H9 (cell line): ENCODE measurements around the gene KCNJ1. TPM values are rescaled to one million over a fixed set of nuclear protein-coding genes. Genes with fewer than 3 reads are reported as not detected.

Experiments used
- DNase-seq: peaks from one replicate; pipeline ENCODE4 v3.0.0-alpha.2; 2017
- H2AFZ ChIP-seq: one replicate; pipeline ENCODE4 v1.6.1; 2013; ENCODE audit warnings: mild to moderate bottlenecking, low read length, control low read depth, moderate library complexity
- H2AK5ac ChIP-seq: 2 replicates; pipeline ENCODE4 v1.6.1; 2013; ENCODE audit warnings: low read length, control low read depth, mixed read lengths; ENCODE audit not compliant: insufficient read length
- H2BK120ac ChIP-seq: one replicate; pipeline ENCODE4 v1.6.1; 2013; ENCODE audit warnings: low read depth, mild to moderate bottlenecking, low read length, control low read depth, inconsistent platforms; ENCODE audit not compliant: poor library complexity, severe bottlenecking
- H2BK12ac ChIP-seq: 2 replicates; pipeline ENCODE4 v1.6.1; 2013; ENCODE audit warnings: low read length, control low read depth, mixed read lengths, low read depth; ENCODE audit not compliant: insufficient read length
- H2BK15ac ChIP-seq: 2 replicates; pipeline ENCODE4 v1.6.1; 2013; ENCODE audit warnings: low read depth, low read length, control low read depth
- H2BK20ac ChIP-seq: one replicate; pipeline ENCODE4 v1.6.1; 2013; ENCODE audit warnings: low read depth, mild to moderate bottlenecking, low read length, control low read depth, inconsistent platforms; ENCODE audit not compliant: poor library complexity, severe bottlenecking
- H2BK5ac ChIP-seq: 2 replicates; pipeline ENCODE4 v1.6.1; 2013; ENCODE audit warnings: low read length, control low read depth, mixed read lengths; ENCODE audit not compliant: insufficient read length
- H3K14ac ChIP-seq: 2 replicates; pipeline ENCODE4 v1.6.1; 2013; ENCODE audit warnings: low read length, control low read depth; ENCODE audit not compliant: insufficient read depth
- H3K18ac ChIP-seq: 2 replicates; pipeline ENCODE4 v1.6.1; 2013; ENCODE audit warnings: low read depth, mild to moderate bottlenecking, mixed read lengths, low read length, control low read depth; ENCODE audit not compliant: insufficient read length
- H3K23ac ChIP-seq: 2 replicates; pipeline ENCODE4 v1.6.1; 2013; ENCODE audit warnings: low read length, control low read depth, mixed read lengths, low read depth; ENCODE audit not compliant: insufficient read length
- H3K23me2 ChIP-seq: 2 replicates; pipeline ENCODE4 v1.6.1; 2013; ENCODE audit warnings: low read depth, mild to moderate bottlenecking, mixed read lengths, low read length, control low read depth; ENCODE audit not compliant: insufficient read length, poor library complexity, severe bottlenecking
- H3K27ac ChIP-seq: 2 replicates; pipeline ENCODE4 v1.5.1; 2013; ENCODE audit warnings: low read length, control low read depth, mixed read lengths, low read depth; ENCODE audit not compliant: insufficient read length
- H3K27me3 ChIP-seq: 2 replicates; pipeline ENCODE4 v1.6.1; 2013; ENCODE audit warnings: low read length, control low read depth, inconsistent platforms; ENCODE audit not compliant: insufficient read depth
- H3K4ac ChIP-seq: 2 replicates; pipeline ENCODE4 v1.6.1; 2013; ENCODE audit warnings: low read depth, mild to moderate bottlenecking, control low read depth, inconsistent platforms, low read length, moderate library complexity
- H3K4me1 ChIP-seq: 2 replicates; pipeline ENCODE4 v1.6.1; 2013; ENCODE audit warnings: low read length, control low read depth, inconsistent platforms; ENCODE audit not compliant: insufficient read depth
- H3K4me2 ChIP-seq: 2 replicates; pipeline ENCODE4 v1.6.1; 2013; ENCODE audit warnings: low read length, control low read depth, mixed read lengths; ENCODE audit not compliant: insufficient read length, insufficient read depth
- H3K56ac ChIP-seq: 2 replicates; pipeline ENCODE4 v1.6.1; 2013; ENCODE audit warnings: low read depth, mild to moderate bottlenecking, mixed read lengths, low read length, control low read depth; ENCODE audit not compliant: insufficient read length
- H3K79me1 ChIP-seq: 2 replicates; pipeline ENCODE4 v1.6.1; 2013; ENCODE audit warnings: low read depth, mild to moderate bottlenecking, moderate library complexity, low read length, control low read depth, inconsistent platforms; ENCODE audit not compliant: insufficient read depth, poor library complexity, severe bottlenecking
- H3K79me2 ChIP-seq: 2 replicates; pipeline ENCODE4 v1.6.1; 2013; ENCODE audit warnings: low read length, control low read depth, inconsistent platforms; ENCODE audit not compliant: insufficient read depth
- H3K9ac ChIP-seq: 2 replicates; pipeline ENCODE4 v1.6.1; 2013; ENCODE audit warnings: low read length, control low read depth, mixed read lengths; ENCODE audit not compliant: insufficient read length; ENCODE audit errors: extremely low read depth
- H3K9me3 ChIP-seq: one replicate; pipeline ENCODE4 v1.6.1; 2013; ENCODE audit warnings: low read depth, low read length, inconsistent platforms; ENCODE audit not compliant: control insufficient read depth
- H3T11ph ChIP-seq: one replicate; pipeline ENCODE4 v1.6.1; 2013; ENCODE audit warnings: mild to moderate bottlenecking, low read length, control low read depth, inconsistent platforms
- H4K20me1 ChIP-seq: one replicate; pipeline ENCODE4 v1.6.1; 2013; ENCODE audit not compliant: control insufficient read depth, insufficient read length, insufficient read depth
- H4K5ac ChIP-seq: 2 replicates; pipeline ENCODE4 v1.6.1; 2013; ENCODE audit warnings: low read depth, mild to moderate bottlenecking, mixed read lengths, low read length, control low read depth; ENCODE audit not compliant: insufficient read length
- H4K8ac ChIP-seq: replicated peaks from 2 replicates; pipeline ENCODE4 v1.6.1; 2013; ENCODE audit warnings: low read length, control low read depth, mixed read lengths, low read depth; ENCODE audit not compliant: insufficient read length
- H4K91ac ChIP-seq: 2 replicates; pipeline ENCODE4 v1.6.1; 2013; ENCODE audit warnings: low read depth, mild to moderate bottlenecking, moderate library complexity, mixed read lengths, low read length, control low read depth; ENCODE audit not compliant: insufficient read length
- H3K27ac Mint-ChIP-seq, 3 experiments: 2 replicates in 2 of 3; 3 replicates in 1 of 3; pipeline ENCODE4 v1.8.0; 2020 to 2021; ENCODE audit warnings: mixed read lengths in 3 of 3, mild to moderate bottlenecking in 1 of 3, moderate library complexity in 1 of 3
- H3K27me3 Mint-ChIP-seq: 2 replicates; pipeline ENCODE4 v1.8.0; 2021; ENCODE audit warnings: low read depth, mild to moderate bottlenecking, moderate library complexity, mixed read lengths
- H3K36me3 Mint-ChIP-seq, 3 experiments: 2 replicates in 2 of 3; 3 replicates in 1 of 3; pipeline ENCODE4 v1.8.0; 2020 to 2021; ENCODE audit warnings: low read depth in 3 of 3, mixed read lengths in 3 of 3; ENCODE audit not compliant: insufficient read depth in 1 of 3
- H3K4me1 Mint-ChIP-seq, 2 experiments: 2 replicates each; pipeline ENCODE4 v1.8.0; 2020; ENCODE audit warnings: mixed read lengths in 2 of 2
- H3K4me3 Mint-ChIP-seq, 2 experiments: 2 replicates in 1 of 2; 3 replicates in 1 of 2; pipeline ENCODE4 v1.8.0; 2020 to 2021; ENCODE audit warnings: mild to moderate bottlenecking in 2 of 2, mixed read lengths in 2 of 2, moderate library complexity in 1 of 2
- H3K9me3 Mint-ChIP-seq, 2 experiments: 2 replicates in 1 of 2; 3 replicates in 1 of 2; pipeline ENCODE4 v1.8.0; 2020; ENCODE audit warnings: mild to moderate bottlenecking in 2 of 2, mixed read lengths in 2 of 2, moderate library complexity in 1 of 2
- CTCF ChIP-seq: fragments of 200-600 bp; sonication (generic); conservative IDR thresholded peaks from 3 replicates; pipeline ENCODE4 v1.8.0; 2021; ENCODE audit warnings: antibody characterized with exemption, mild to moderate bottlenecking
- whole genome bisulfite sequencing: extraction: QIAGEN DNeasy Blood & Tissue Kit; methylation state at CpG from one replicate; pipeline ENCODE4 v1.1.7; 2013; ENCODE audit warnings: missing lambda C conversion rate, low lambda C conversion rate, mixed read lengths; ENCODE audit not compliant: insufficient read length; ENCODE audit errors: extremely low coverage; 5-methylcytosine and 5-hydroxymethylcytosine counted together
- total RNA-seq: library from RNA; stranded (reverse); gene quantifications from 2 replicates; pipeline ENCODE4 v1.2.1, GENCODE V29; 2021

Gene KCNJ1
- total RNA-seq, 1 experiment from 2014 or later: not detected

- no peaks in the 10 kb centered on the region for H3K9me3 ChIP-seq
- WGBS: no CpG with 5 or more reads among the region's 9 CpGs
- no peak overlapping the region for H3K56ac ChIP-seq
Observed at GRCh38 chr11:128862406-128862805, 4.7 kb downstream of the KCNJ1 start.

More at GRCh38 chr11:128862406-128862805, 4.7 kb downstream of the KCNJ1 start:
- Histone ChIP-seq H2BK20ac (no peak overlapping the region), H3K9ac (no peak overlapping the region), H4K91ac (no peak overlapping the region), H3T11ph (no peak overlapping the region), H3K4ac (no peak overlapping the region), H3K23me2 (no peaks in the 10 kb centered on the region), H2BK5ac (no peak overlapping the region), H3K79me2 (no peaks in the 10 kb centered on the region), H2BK12ac (no peak overlapping the region), H2BK15ac (no peak overlapping the region), H3K4me1 (no peaks in the 10 kb centered on the region), H3K14ac (no peak overlapping the region), H3K18ac (no peak overlapping the region), H2AK5ac (no peak overlapping the region), H3K27ac (no peak overlapping the region), H4K20me1 (no peaks in the 10 kb centered on the region), H2BK120ac (no peak overlapping the region), H3K27me3 (no peaks in the 10 kb centered on the region), H3K79me1 (no peaks in the 10 kb centered on the region), H4K8ac (no peak overlapping the region), H3K23ac (no peak overlapping the region), H4K5ac (no peak overlapping the region), H2AFZ (no peak overlapping the region), H3K4me2 (no peak overlapping the region)
- no peak overlapping the region for H3K4me3 Mint-ChIP-seq
- H3K9me3 Mint-ChIP-seq: no peaks in the 10 kb centered on the region; a peak in 1 of 5 replicates
- no peaks in the 10 kb centered on the region for H3K36me3 Mint-ChIP-seq
- TF ChIP-seq CTCF: no peak
- H3K4me1 Mint-ChIP-seq: peaks cover 12 to 15% of the 10 kb centered on the region in 2 experiments
- no peak overlapping the region; a peak in 1 of 7 replicates for H3K27ac Mint-ChIP-seq
- peaks cover 24% of the 10 kb centered on the region for H3K27me3 Mint-ChIP-seq
- DNase-seq: no peak
